ENCODE data around the gene SH3RF1. TPM values are rescaled to one million over a fixed set of nuclear protein-coding genes. Genes with fewer than 3 reads are reported as not detected.

Gene SH3RF1
- total RNA-seq, 1 experiment from 2014 or later: 11.5 TPM

DNA sequence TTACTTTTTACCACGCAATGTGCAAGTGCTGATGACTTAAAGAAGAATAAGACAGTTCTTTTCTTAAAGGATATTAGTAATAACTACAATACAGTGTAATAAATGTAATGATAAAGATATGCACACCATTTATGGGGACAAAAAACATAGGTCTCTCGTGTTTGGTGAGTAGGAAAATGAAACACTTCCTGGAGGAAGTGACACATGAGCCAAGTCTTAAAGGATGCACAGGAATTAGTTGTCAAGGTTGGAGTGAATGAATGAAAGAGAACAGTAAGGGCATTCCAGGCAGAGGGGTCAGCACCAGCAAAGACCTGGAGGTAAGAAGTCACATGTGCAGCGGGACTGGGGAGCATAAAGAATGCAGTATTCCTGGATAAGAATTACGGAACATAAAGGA, 112.7 kb downstream of the SH3RF1 start:
- no peak overlapping the region for H3K27ac ChIP-seq (ENCODE audit: low read length)
- POLR2A ChIA-PET: no interaction called here
- in situ Hi-C loops (cut with HindIII; ENCODE audit: low pct_unique_long_range_greater_than_20kb, low sequenced_read_pairs) (no loop called here), intact Hi-C loops (cut with micrococcal nuclease; ENCODE audit: unreplicated experiment) (no loop called here)
- H3K36me3 ChIP-seq (ENCODE audit: control insufficient read depth, insufficient read depth, low read length): no peaks in the 10 kb centered on the region
- TF ChIP-seq TCF7L2 (IDR thresholded peaks at IDR 0.05; ENCODE audit: low read depth, low read length): no peak
- no peak for TF ChIP-seq POLR2AphosphoS5 (IDR thresholded peaks at IDR 0.05; ENCODE audit: low read depth, low read length)
- ATAC-seq (no peak), DNase-seq (ENCODE audit: low read depth, low spot score) (no peak)
- no peaks in the 10 kb centered on the region for H3K27me3 ChIP-seq (ENCODE audit: control insufficient read depth, insufficient read depth, low read length)
- no peak overlapping the region for H3K4me3 ChIP-seq (ENCODE audit: low read depth in 2 of 2, low read length in 2 of 2)
- no peaks in the 10 kb centered on the region for H3K4me1 ChIP-seq (ENCODE audit: control insufficient read depth, insufficient read depth, low read length)
- BruUV-seq (replicated peaks): no TSS peak
- CTCF ChIA-PET: no interaction called here
- no peaks in the 10 kb centered on the region for H3K9me3 ChIP-seq (ENCODE audit: control insufficient read depth, insufficient read depth, low read depth, low read length)

DNA sequence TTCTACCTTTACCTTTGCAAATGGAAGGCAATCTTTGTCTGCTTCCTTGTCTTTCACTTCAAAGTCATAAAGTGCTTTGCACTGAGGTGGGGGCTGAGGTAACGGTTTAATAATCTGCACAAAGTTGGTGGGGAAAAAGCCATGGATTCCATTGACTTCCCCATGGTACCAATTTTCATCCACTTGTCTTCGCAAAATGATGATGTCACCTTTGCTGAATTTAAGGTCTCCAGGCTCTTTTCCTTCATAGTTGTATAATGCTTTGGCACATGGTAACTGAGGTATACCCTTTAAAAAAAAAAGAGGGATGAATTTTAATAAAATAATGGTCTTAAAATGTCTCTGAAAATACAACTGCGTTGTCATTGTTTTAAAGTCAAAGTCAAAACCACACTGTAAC, 114.4 kb downstream of the SH3RF1 start:
- in situ Hi-C loops (cut with HindIII; ENCODE audit: low pct_unique_long_range_greater_than_20kb, low sequenced_read_pairs) (no loop called here), intact Hi-C loops (cut with micrococcal nuclease; ENCODE audit: unreplicated experiment) (no loop called here)
- Histone ChIP-seq H3K27me3 (ENCODE audit: control insufficient read depth, insufficient read depth, low read length) (no peaks in the 10 kb centered on the region), H3K36me3 (ENCODE audit: control insufficient read depth, insufficient read depth, low read length) (no peaks in the 10 kb centered on the region), H3K27ac (ENCODE audit: low read length) (no peak overlapping the region), H3K9me3 (ENCODE audit: control insufficient read depth, insufficient read depth, low read depth, low read length) (no peaks in the 10 kb centered on the region), H3K4me3 (ENCODE audit: low read depth in 2 of 2, low read length in 2 of 2) (no peak overlapping the region), H3K4me1 (ENCODE audit: control insufficient read depth, insufficient read depth, low read length) (no peaks in the 10 kb centered on the region)
- POLR2A ChIA-PET: no interaction called here
- no peak for ATAC-seq
- DNase-seq (ENCODE audit: low read depth, low spot score): no peak
- CTCF ChIA-PET: no interaction called here
- BruUV-seq (replicated peaks): no TSS peak
- TF ChIP-seq, protein P1, sequence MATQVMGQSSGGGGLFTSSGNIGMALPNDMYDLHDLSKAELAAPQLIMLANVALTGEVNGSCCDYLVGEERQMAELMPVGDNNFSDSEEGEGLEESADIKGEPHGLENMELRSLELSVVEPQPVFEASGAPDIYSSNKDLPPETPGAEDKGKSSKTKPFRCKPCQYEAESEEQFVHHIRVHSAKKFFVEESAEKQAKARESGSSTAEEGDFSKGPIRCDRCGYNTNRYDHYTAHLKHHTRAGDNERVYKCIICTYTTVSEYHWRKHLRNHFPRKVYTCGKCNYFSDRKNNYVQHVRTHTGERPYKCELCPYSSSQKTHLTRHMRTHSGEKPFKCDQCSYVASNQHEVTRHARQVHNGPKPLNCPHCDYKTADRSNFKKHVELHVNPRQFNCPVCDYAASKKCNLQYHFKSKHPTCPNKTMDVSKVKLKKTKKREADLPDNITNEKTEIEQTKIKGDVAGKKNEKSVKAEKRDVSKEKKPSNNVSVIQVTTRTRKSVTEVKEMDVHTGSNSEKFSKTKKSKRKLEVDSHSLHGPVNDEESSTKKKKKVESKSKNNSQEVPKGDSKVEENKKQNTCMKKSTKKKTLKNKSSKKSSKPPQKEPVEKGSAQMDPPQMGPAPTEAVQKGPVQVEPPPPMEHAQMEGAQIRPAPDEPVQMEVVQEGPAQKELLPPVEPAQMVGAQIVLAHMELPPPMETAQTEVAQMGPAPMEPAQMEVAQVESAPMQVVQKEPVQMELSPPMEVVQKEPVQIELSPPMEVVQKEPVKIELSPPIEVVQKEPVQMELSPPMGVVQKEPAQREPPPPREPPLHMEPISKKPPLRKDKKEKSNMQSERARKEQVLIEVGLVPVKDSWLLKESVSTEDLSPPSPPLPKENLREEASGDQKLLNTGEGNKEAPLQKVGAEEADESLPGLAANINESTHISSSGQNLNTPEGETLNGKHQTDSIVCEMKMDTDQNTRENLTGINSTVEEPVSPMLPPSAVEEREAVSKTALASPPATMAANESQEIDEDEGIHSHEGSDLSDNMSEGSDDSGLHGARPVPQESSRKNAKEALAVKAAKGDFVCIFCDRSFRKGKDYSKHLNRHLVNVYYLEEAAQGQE (IDR thresholded peaks at IDR 0.05; ENCODE audit: insufficient read depth in 1 of 2, low read depth in 2 of 2, low read length in 1 of 2): no peak
- TF ChIP-seq POLR2AphosphoS5 (IDR thresholded peaks at IDR 0.05; ENCODE audit: low read depth, low read length) (no peak), TCF7L2 (IDR thresholded peaks at IDR 0.05; ENCODE audit: low read depth, low read length) (no peak), SIN3A (IDR thresholded peaks at IDR 0.05; ENCODE audit: borderline replicate concordance, insufficient read depth, low read depth, low read length) (no peak), CTCF (IDR thresholded peaks at IDR 0.05) (no peak)

DNA sequence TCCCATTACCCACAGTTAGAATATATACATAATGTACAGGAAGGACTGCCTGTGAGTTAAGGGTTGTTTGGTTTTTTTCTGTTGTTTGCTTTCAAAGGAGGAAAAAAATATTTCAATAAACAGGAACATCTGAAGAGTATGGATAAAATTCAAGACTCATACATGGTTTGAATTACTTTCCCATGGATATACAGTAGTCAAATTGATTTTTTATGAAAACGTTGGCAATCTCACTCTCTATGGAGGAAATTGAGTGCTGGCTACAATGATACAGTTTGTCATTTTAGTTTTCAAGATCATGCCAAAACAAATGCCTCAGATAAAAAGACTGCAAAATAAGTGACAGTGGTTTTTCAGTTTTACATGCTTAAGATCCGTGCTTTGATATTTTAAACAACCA, 116.6 kb downstream of the SH3RF1 start:
- no peaks in the 10 kb centered on the region for H3K9me3 ChIP-seq (ENCODE audit: control insufficient read depth, insufficient read depth, low read depth, low read length)
- BruUV-seq (replicated peaks): no TSS peak
- no peaks in the 10 kb centered on the region for H3K4me1 ChIP-seq (ENCODE audit: control insufficient read depth, insufficient read depth, low read length)
- ChIA-PET CTCF (no interaction called here), POLR2A (no interaction called here)
- no peaks in the 10 kb centered on the region for H3K27me3 ChIP-seq (ENCODE audit: control insufficient read depth, insufficient read depth, low read length)
- H3K27ac ChIP-seq (ENCODE audit: low read length): no peak overlapping the region
- H3K36me3 ChIP-seq (ENCODE audit: control insufficient read depth, insufficient read depth, low read length): no peaks in the 10 kb centered on the region
- DNase-seq (ENCODE audit: low read depth, low spot score) (no peak), ATAC-seq (no peak)
- no peak overlapping the region for H3K4me3 ChIP-seq (ENCODE audit: low read depth in 2 of 2, low read length in 2 of 2)
- in situ Hi-C loops (cut with HindIII; ENCODE audit: low pct_unique_long_range_greater_than_20kb, low sequenced_read_pairs): no loop called here
- TF ChIP-seq CTCF (IDR thresholded peaks at IDR 0.05) (no peak), POLR2AphosphoS5 (IDR thresholded peaks at IDR 0.05; ENCODE audit: low read depth, low read length) (no peak), TCF7L2 (IDR thresholded peaks at IDR 0.05; ENCODE audit: low read depth, low read length) (no peak), SIN3A (IDR thresholded peaks at IDR 0.05; ENCODE audit: borderline replicate concordance, insufficient read depth, low read depth, low read length) (no peak)
- TF ChIP-seq, protein P1 (IDR thresholded peaks at IDR 0.05; ENCODE audit: insufficient read depth in 1 of 2, low read depth in 2 of 2, low read length in 1 of 2): no peak
- intact Hi-C loops (cut with micrococcal nuclease; ENCODE audit: unreplicated experiment): no loop called here
